ENCODE results near the gene ETV4. TPM values are rescaled to one million over a fixed set of nuclear protein-coding genes. Genes with fewer than 3 reads are reported as not detected.

ETV4 gene
- total RNA-seq, 1 experiment from 2014 or later: 37.8 TPM

DNA sequence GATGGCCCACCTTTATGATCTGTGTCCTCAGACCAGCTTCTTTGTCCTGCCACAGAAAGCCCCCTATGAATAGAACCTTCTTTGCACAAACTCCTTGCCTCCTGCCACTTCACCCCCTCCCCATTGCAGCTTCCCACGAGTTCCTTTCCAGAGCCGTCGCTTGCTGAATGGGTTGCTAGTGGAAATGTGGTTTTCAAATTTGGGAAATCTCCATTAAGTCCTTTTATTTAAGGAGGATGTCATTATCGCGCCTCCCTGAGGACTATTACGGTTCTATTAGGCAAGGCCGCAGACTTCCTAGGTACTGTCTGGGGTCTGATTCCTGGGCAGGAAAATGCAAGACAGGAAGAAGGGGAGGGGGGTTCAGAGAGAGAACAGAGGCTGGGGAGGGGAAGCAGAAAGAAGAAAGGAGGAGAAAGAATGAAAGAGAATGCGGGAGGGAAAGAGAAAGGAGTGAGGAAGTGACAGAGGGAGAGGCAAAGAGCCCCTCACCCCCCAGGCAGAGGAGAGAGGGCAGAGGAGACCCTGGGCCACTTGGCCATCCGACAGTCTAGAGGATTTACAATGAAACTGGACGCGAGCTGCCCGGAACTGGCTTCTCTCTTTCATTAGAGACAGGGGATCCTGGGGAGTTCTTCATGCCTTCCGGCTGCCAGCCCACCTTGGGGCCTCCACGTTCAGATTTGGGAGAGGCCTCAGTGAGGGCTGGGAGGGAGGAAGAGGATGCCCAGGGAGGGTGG lies 31.7 kb upstream of the ETV4 start:
- H3K27ac Mint-ChIP-seq (ENCODE audit: unreplicated experiment): peak overlapping the region; percentile 92
- TF ChIP-seq CTCF (IDR thresholded peaks at IDR 0.05; ENCODE audit: insufficient read depth in 1 of 2, low read depth in 1 of 2, low read length in 1 of 2, severe bottlenecking in 1 of 2, unreplicated experiment in 1 of 2): no peak
- peaks cover 76% of the 10 kb centered on the region for H3K4me1 Mint-ChIP-seq (ENCODE audit: low read depth, unreplicated experiment)
- peaks cover 82% of the 10 kb centered on the region for H3K4me1 ChIP-seq
- intact Hi-C loops (cut with micrococcal nuclease; ENCODE audit: unreplicated experiment): loop anchor here (2.0 to 5.0 kb wide), 2 partner anchors 31 to 49 kb away; partner anchors contain the start of gene ETV4
- H3K36me3 Mint-ChIP-seq (ENCODE audit: insufficient read depth, unreplicated experiment): peaks cover 14% of the 10 kb centered on the region
- no peaks in the 10 kb centered on the region for H3K27me3 ChIP-seq (replicated peaks; ENCODE audit: control insufficient read depth, insufficient read depth, low read length)
- H3K9me3 ChIP-seq: no peaks in the 10 kb centered on the region
- CTCF ChIA-PET: interaction anchor here (0.6 to 7.8 kb wide), 9 partner anchors 15 to 183 kb away, joined by 3 to 208 read pairs (median 4); partner anchors contain the start of gene DHX8
- no TSS peak for BruUV-seq (replicated peaks)
- H3K27me3 Mint-ChIP-seq (ENCODE audit: insufficient read depth, unreplicated experiment): no peaks in the 10 kb centered on the region
- H3K36me3 ChIP-seq (ENCODE audit: control insufficient read depth, insufficient read depth, low read length): no peaks in the 10 kb centered on the region
- POLR2A ChIA-PET: interaction anchor here (0.5 to 4.0 kb wide), 7 partner anchors 17 to 188 kb away, joined by 3 to 46 read pairs (median 11); no protein-coding TSS in a partner anchor
- H3K4me3 Mint-ChIP-seq (ENCODE audit: unreplicated experiment): peak overlapping the region; percentile 68
- no peaks in the 10 kb centered on the region for H3K9me3 Mint-ChIP-seq (ENCODE audit: unreplicated experiment)
- no peak for DNase-seq
- H3K4me3 ChIP-seq (ENCODE audit: low read depth, low read length): no peak overlapping the region

DNA sequence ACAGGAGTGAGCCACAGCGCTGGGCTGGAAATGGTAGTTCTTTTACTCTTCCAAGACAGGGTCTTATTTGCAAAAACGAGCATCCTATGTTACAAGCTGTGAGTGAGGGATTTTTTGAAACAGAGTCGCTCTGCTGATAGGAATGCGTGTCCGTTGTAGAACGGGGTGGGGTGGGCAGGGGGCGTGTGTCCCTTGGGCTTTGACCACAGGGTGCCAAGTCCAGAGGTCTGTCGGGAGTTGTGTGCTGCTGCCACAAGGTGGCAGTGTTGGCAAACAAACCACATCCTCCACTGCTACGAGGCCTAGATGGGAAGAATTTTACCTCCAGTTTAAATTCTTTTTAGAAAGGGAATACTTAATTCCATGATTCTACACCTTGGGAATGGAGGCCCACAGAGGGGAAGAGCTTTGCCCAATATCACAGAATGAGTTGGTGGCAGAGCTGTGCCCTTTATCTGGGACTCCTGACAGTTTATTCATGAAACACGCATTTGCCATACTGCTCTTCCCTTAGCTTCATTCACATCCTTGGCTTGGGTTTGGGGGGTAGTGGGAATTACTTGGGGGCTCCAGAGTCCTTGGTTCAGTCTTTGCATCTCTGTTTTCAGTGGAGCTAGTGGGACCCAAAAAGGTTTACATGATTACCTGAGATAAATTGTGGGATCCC lies 30.6 kb upstream of the ETV4 start:
- intact Hi-C loops (cut with micrococcal nuclease; ENCODE audit: unreplicated experiment): loop anchor here (1.0 to 5.0 kb wide), 4 partner anchors 51 to 184 kb away; no protein-coding TSS in a partner anchor
- TF ChIP-seq CTCF (IDR thresholded peaks at IDR 0.05; ENCODE audit: insufficient read depth in 1 of 2, low read depth in 1 of 2, low read length in 1 of 2, severe bottlenecking in 1 of 2, unreplicated experiment in 1 of 2): peak; percentile 95 to 98
- peak; percentile 86 to 88 for DNase-seq
- H3K27me3 ChIP-seq (replicated peaks; ENCODE audit: control insufficient read depth, insufficient read depth, low read length): no peaks in the 10 kb centered on the region
- no peak overlapping the region for H3K4me3 ChIP-seq (ENCODE audit: low read depth, low read length)
- no peak overlapping the region for H3K4me3 Mint-ChIP-seq (ENCODE audit: unreplicated experiment)
- H3K27ac Mint-ChIP-seq (ENCODE audit: unreplicated experiment): peak overlapping the region; percentile 92
- H3K9me3 Mint-ChIP-seq (ENCODE audit: unreplicated experiment): no peaks in the 10 kb centered on the region
- no peaks in the 10 kb centered on the region; the same call in 1 of the 2 replicates for H3K36me3 ChIP-seq (ENCODE audit: control insufficient read depth, insufficient read depth, low read length)
- POLR2A ChIA-PET: interaction anchor here (1.0 to 4.0 kb wide), 3 partner anchors 14 to 97 kb away, joined by 3 to 46 read pairs (median 14); no protein-coding TSS in a partner anchor
- CTCF ChIA-PET: interaction anchor here (0.5 to 7.8 kb wide), 15 partner anchors 34 to 550 kb away, joined by 3 to 208 read pairs (median 3); partner anchors contain the start of gene DHX8
- peaks cover 14% of the 10 kb centered on the region for H3K36me3 Mint-ChIP-seq (ENCODE audit: insufficient read depth, unreplicated experiment)
- peaks cover 66% of the 10 kb centered on the region for H3K4me1 Mint-ChIP-seq (ENCODE audit: low read depth, unreplicated experiment)
- peaks cover 78% of the 10 kb centered on the region for H3K4me1 ChIP-seq
- H3K27me3 Mint-ChIP-seq (ENCODE audit: insufficient read depth, unreplicated experiment): no peaks in the 10 kb centered on the region
- H3K9me3 ChIP-seq: no peaks in the 10 kb centered on the region
- BruUV-seq (replicated peaks): no TSS peak

GRCh38 chr17:43574896-43575525 lies 28.9 kb upstream of the ETV4 start:
- no peak overlapping the region for H3K4me3 Mint-ChIP-seq (ENCODE audit: unreplicated experiment)
- H3K27ac Mint-ChIP-seq (ENCODE audit: unreplicated experiment): no peak overlapping the region
- no TSS peak for BruUV-seq (replicated peaks)
- no peaks in the 10 kb centered on the region for H3K9me3 ChIP-seq
- DNase-seq: no peak
- no peak overlapping the region for H3K4me3 ChIP-seq (ENCODE audit: low read depth, low read length)
- H3K27me3 Mint-ChIP-seq (ENCODE audit: insufficient read depth, unreplicated experiment): no peaks in the 10 kb centered on the region
- peaks cover 61% of the 10 kb centered on the region for H3K4me1 ChIP-seq
- no peak for TF ChIP-seq CTCF (IDR thresholded peaks at IDR 0.05; ENCODE audit: insufficient read depth in 1 of 2, low read depth in 1 of 2, low read length in 1 of 2, severe bottlenecking in 1 of 2, unreplicated experiment in 1 of 2)
- ChIA-PET POLR2A (no interaction called here), CTCF (interaction anchor here (7.8 kb wide), 1 partner anchor 97 kb away, joined by 208 read pairs; no protein-coding TSS in a partner anchor)
- intact Hi-C loops (cut with micrococcal nuclease; ENCODE audit: unreplicated experiment): loop anchor here (5.0 kb wide), 1 partner anchor 52 kb away; no protein-coding TSS in a partner anchor
- H3K36me3 ChIP-seq (ENCODE audit: control insufficient read depth, insufficient read depth, low read length): no peaks in the 10 kb centered on the region; the same call in 1 of the 2 replicates
- peaks cover 53% of the 10 kb centered on the region for H3K4me1 Mint-ChIP-seq (ENCODE audit: low read depth, unreplicated experiment)
- H3K9me3 Mint-ChIP-seq (ENCODE audit: unreplicated experiment): no peaks in the 10 kb centered on the region
- H3K27me3 ChIP-seq (replicated peaks; ENCODE audit: control insufficient read depth, insufficient read depth, low read length): no peaks in the 10 kb centered on the region
- H3K36me3 Mint-ChIP-seq (ENCODE audit: insufficient read depth, unreplicated experiment): peaks cover 14% of the 10 kb centered on the region
